ENCODE data around the gene PTPRZ1.

GRCh38 chr7:121936951-121937623 is 64.1 kb downstream of the PTPRZ1 start:
- TF ChIP-seq PATZ1 (CRISPR knock-in tag; IDR thresholded peaks at IDR 0.05; ENCODE audit: borderline replicate concordance) (no peak), ZC3H10 (CRISPR knock-in tag; IDR thresholded peaks at IDR 0.05) (no peak), CREB5 (CRISPR knock-in tag; IDR thresholded peaks at IDR 0.05; ENCODE audit: low read depth) (no peak), ZFP30 (CRISPR knock-in tag; IDR thresholded peaks at IDR 0.05) (no peak), RARB (CRISPR knock-in tag; IDR thresholded peaks at IDR 0.05) (no peak), ESRRG (CRISPR knock-in tag; IDR thresholded peaks at IDR 0.05) (no peak), ZFP3 (CRISPR knock-in tag; IDR thresholded peaks at IDR 0.05) (no peak)

Measured in SK-N-SH treated with all-trans-retinoic acid at 6 μM for 48 hours (cell line).